K562 (cell line): Measurements from ENCODE around the gene EXTL1.

Experiments
- EP300 ChIP-seq: IDR thresholded peaks from 2 replicates; pipeline ENCODE4 v1.6.1; 2012; ENCODE audit warnings: low read length, improper control_type of control experiment
- ETV6 ChIP-seq, 3 experiments: fragments of 150-350 bp in 1 of 3; sonication (generic) in 1 of 3; formaldehyde crosslinking in 1 of 3; IDR thresholded peaks; 2 replicates each; pipeline versions ENCODE4 v1.6.1 to v1.8.0; 2014 to 2022; ENCODE audit warnings: borderline replicate concordance in 2 of 3, low read depth in 2 of 3, antibody characterized with exemption in 1 of 3, low read length in 1 of 3, mild to moderate bottlenecking in 1 of 3, missing genetic modification reagents in 1 of 3
- EZH2 ChIP-seq: IDR thresholded peaks from 2 replicates; pipeline ENCODE4 v1.6.1; 2012; ENCODE audit warnings: low read depth, mild to moderate bottlenecking, inconsistent platforms, low read length, borderline replicate concordance
- HDGF ChIP-seq: fragments of 450-650 bp; IDR thresholded peaks from 2 replicates; pipeline ENCODE4 v1.6.1; 2016
- LCOR ChIP-seq: sonication (generic); formaldehyde crosslinking; IDR thresholded peaks from 2 replicates; pipeline ENCODE4 v1.8.0; 2022; ENCODE audit warnings: mild to moderate bottlenecking, missing genetic modification reagents
- POLR2AphosphoS5 ChIP-seq: IDR thresholded peaks from 2 replicates; pipeline ENCODE4 v1.6.1; 2011; ENCODE audit warnings: mild to moderate bottlenecking, low read depth, low read length, moderate library complexity; ENCODE audit not compliant: control insufficient read depth, insufficient read depth
- RB1 ChIP-seq: fragments of 450-650 bp; IDR thresholded peaks from 2 replicates; pipeline ENCODE4 v1.6.1; 2017; ENCODE audit warnings: low read depth, mild to moderate bottlenecking
- XRCC4 ChIP-seq: IDR thresholded peaks from one replicate; pipeline ENCODE4 v1.6.1; 2011; ENCODE audit not compliant: insufficient read depth, insufficient read length; ENCODE audit errors: extremely low read depth
- ZFP30 ChIP-seq: fragments of 250-450 bp; sonication (Bioruptor Pico); IDR thresholded peaks from 2 replicates; pipeline ENCODE4 v1.8.0; 2022; ENCODE audit warnings: moderate library complexity, mild to moderate bottlenecking, inconsistent platforms, borderline replicate concordance
- ZNF12 ChIP-seq: sonication (generic); formaldehyde crosslinking; IDR thresholded peaks from 2 replicates; pipeline ENCODE4 v1.4.0; 2020; ENCODE audit warnings: mild to moderate bottlenecking, missing genetic modification reagents
- ZNF41 ChIP-seq: fragments of 250-450 bp; sonication (Bioruptor Pico); conservative IDR thresholded peaks from 2 replicates; pipeline ENCODE4 v1.4.0; 2020; ENCODE audit warnings: mild to moderate bottlenecking

- TF ChIP-seq EP300: no peak
- no peak for TF ChIP-seq ZNF12 (CRISPR knock-in tag)
- no peak for TF ChIP-seq XRCC4
- TF ChIP-seq EZH2: no peak
- no peak for TF ChIP-seq ZNF41
- TF ChIP-seq POLR2AphosphoS5: no peak
- TF ChIP-seq ETV6 (IDR thresholded peaks at IDR 0.05; ENCODE audit: borderline replicate concordance in 1 of 2, low read depth in 2 of 2, low read length in 1 of 2): no peak
- TF ChIP-seq ETV6 (CRISPR knock-in tag; IDR thresholded peaks at IDR 0.05; ENCODE audit: borderline replicate concordance): no peak
- no peak for TF ChIP-seq LCOR
- no peak for TF ChIP-seq ZFP30 (CRISPR knock-in tag)
- no peak for TF ChIP-seq HDGF
- no peak for TF ChIP-seq RB1
Observed at GRCh38 chr1:26055041-26055440, 33.5 kb downstream of the EXTL1 start.
